Heart left ventricle (tissue), 16 donors: Measurements from ENCODE around the gene USP13. TPM values are rescaled to one million over a fixed set of nuclear protein-coding genes. Genes with fewer than 3 reads are reported as not detected.

Experiments
- ATAC-seq, 4 donors: fragments of 200-7000 bp; cut with Tn5 transposase; one replicate each; pipeline ENCODE4 v1.9.1; 2020 to 2022; ENCODE audit warnings: moderate library complexity in 4 of 4, mild to moderate bottlenecking in 3 of 4, moderate number of reproducible peaks in 1 of 4
- DNase-seq, 5 donors: peaks; one replicate each; pipeline ENCODE4 v3.0.0-alpha.2; 2020
- H3K27ac ChIP-seq, 12 donors: fragments of 200-600 bp; sonication (generic) in 4 of 12; one replicate each; pipeline versions ENCODE4 v1.5.0 to v1.8.0; 2016 to 2022; ENCODE audit warnings: mild to moderate bottlenecking in 2 of 12
- H3K27me3 ChIP-seq, 9 donors: fragments of 200-600 bp; sonication (generic) in 2 of 9; one replicate each; pipeline versions ENCODE4 v1.5.1 to v1.8.0; 2016 to 2022; ENCODE audit warnings: mild to moderate bottlenecking in 3 of 9
- H3K36me3 ChIP-seq, 9 donors: fragments of 200-600 bp; sonication (generic) in 2 of 9; one replicate each; pipeline versions ENCODE4 v1.5.0 to v1.8.0; 2018 to 2022; ENCODE audit warnings: mild to moderate bottlenecking in 2 of 9
- H3K4me1 ChIP-seq, 12 donors: fragments of 200-600 bp; sonication (generic) in 4 of 12; one replicate each; pipeline versions ENCODE4 v1.5.0 to v1.8.0; 2016 to 2022; ENCODE audit warnings: mild to moderate bottlenecking in 3 of 12
- H3K4me3 ChIP-seq, 12 donors: fragments of 200-600 bp; sonication (generic) in 4 of 12; one replicate each; pipeline versions ENCODE4 v1.5.0 to v1.8.0; 2017 to 2022; ENCODE audit warnings: mild to moderate bottlenecking in 9 of 12, moderate library complexity in 4 of 12
- H3K9me3 ChIP-seq, 12 donors: fragments of 200-600 bp; sonication (generic) in 4 of 12; one replicate each; pipeline versions ENCODE4 v1.5.0 to v1.8.0; 2016 to 2022; ENCODE audit warnings: mild to moderate bottlenecking in 1 of 12
- CTCF ChIP-seq, 12 donors: fragments of 200-600 bp; sonication (generic) in 4 of 12; IDR thresholded peaks; one replicate each; pipeline versions ENCODE4 v1.5.0 to v1.8.0; 2018 to 2022; ENCODE audit warnings: antibody characterized with exemption in 12 of 12, mild to moderate bottlenecking in 5 of 12
- POLR2A ChIP-seq, 2 donors: fragments of 450-650 bp; IDR thresholded peaks; one replicate each; pipeline ENCODE4 v1.6.1; 2017; ENCODE audit warnings: antibody characterized with exemption in 2 of 2, mild to moderate bottlenecking in 2 of 2, moderate library complexity in 2 of 2
- WGBS, 4 donors: extraction: QIAGEN DNeasy Blood & Tissue Kit in 2 of 4; methylation state at CpG; one replicate each; pipeline versions ENCODE4 v1.1.5 to v1.1.7; 2013 to 2018; 5-methylcytosine and 5-hydroxymethylcytosine counted together
- intact Hi-C, 10 donors: fragments of 100-400 bp; cut with DNase I; formaldehyde crosslinking; loops; one replicate each; pipeline versions ENCODE4 v1.11.1 to v1.14.2; 2022
- polyA plus RNA-seq, 2 donors: library from polyadenylated mRNA; stranded (reverse); fragments of 200-250 nt; gene quantifications; one replicate each; pipeline ENCODE4 v1.2.3, GENCODE V29; 2013
- total RNA-seq, 9 donors: library from RNA; depleted of rRNA in 2 of 9; stranded (reverse); fragments of >200 nt in 2 of 9; fragmentation: NEBNext Ultra II Directional in 3 of 9; extraction: Animal tissue kit (Norgen Biotek cat#: 25700) in 3 of 9; gene quantifications; one replicate each; pipeline versions ENCODE4 v1.1.0 to v1.2.4, GENCODE V29; 2016 to 2023
- donor health status: ischemic (EF 13 %, LVEDD 7.1; RV severe dilation, severe dysfunction).
- donor health status: healthy with polysubstance abuse.
- donor health status: DM: no; HTN: yes; CAD: no.
- donor health status: DM: no; HTN: no; CAD: no.
- donor health status: ischemic (EF 25% LVEDD 6.9; RV normal size, moderate dysfunction).
- donor health status: ischemic (EF 25% LVEDD 5.7; RV mildly dilated, moderate dysfunction).
- donor health status: healthy.
- donor health status: DM: yes; HTN: yes; CAD: no.
- donor health status: ischemic (EF 35%, LVEDD 5.7; RV mildly dilated, moderate dysfunction).
- donor health status: nonischemic (EF 11% LVEDD 7.7; RV severe dilation, severe dysfunction).
- donor health status: DM: yes; HTN: yes; CAD: no.
- donor health status: PGD.
- donor health status: ischemic (EF 29% LVEDD 5.4; RV normal size, mild dysfunction).
- donor health status: nonischemic (EF 23%, LVEDD 6.1; RV moderate dilation, normal function).

USP13 gene
- total and polyA plus RNA-seq, 11 donors: 29.2 to 287 (median 137) TPM

DNA sequence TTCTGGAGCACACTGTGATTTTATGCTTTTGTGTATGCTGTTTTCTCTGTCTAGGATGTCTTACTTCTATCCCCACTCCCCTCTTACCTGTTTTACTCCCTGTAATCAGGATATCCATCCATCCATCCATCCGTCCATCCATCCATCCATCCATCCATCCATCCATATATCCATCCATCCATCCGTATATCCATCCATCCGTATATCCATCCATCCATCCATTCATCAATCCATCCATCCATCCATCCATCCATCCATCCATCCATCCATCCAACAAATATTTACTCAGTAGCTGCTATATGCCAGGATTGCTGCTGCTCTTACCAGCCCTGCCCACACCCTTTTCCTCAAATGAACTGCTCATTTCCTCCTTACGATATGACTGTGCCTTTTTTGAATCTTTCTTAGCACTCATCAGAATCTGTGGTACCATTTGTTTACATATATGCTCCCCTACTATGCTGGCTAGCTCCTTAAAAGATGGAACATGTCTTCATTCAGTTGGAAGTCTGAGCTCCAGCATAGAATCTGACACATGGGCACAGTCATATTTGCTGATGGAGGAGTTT, 35.2 kb downstream of the USP13 start:
- Histone ChIP-seq H3K36me3 (peaks cover 0 to 38% (median 11%) of the 10 kb centered on the region in 9 donors), H3K27me3 (no peaks in the 10 kb centered on the region), H3K27ac (no peak overlapping the region), H3K4me3 (no peak overlapping the region), H3K4me1 (peaks cover 0 to 7% (median under 1%) of the 10 kb centered on the region in 12 donors), H3K9me3 (no peaks in the 10 kb centered on the region)
- no peak for DNase-seq
- no peak for ATAC-seq
- intact Hi-C loops: no loop called here
- 64 to 82% (median 74%) methylated on average over 4 of the region's 4 CpGs for WGBS, 4 donors
- TF ChIP-seq CTCF (IDR thresholded peaks at IDR 0.05): no peak
- no peak for TF ChIP-seq POLR2A (IDR thresholded peaks at IDR 0.05)

DNA sequence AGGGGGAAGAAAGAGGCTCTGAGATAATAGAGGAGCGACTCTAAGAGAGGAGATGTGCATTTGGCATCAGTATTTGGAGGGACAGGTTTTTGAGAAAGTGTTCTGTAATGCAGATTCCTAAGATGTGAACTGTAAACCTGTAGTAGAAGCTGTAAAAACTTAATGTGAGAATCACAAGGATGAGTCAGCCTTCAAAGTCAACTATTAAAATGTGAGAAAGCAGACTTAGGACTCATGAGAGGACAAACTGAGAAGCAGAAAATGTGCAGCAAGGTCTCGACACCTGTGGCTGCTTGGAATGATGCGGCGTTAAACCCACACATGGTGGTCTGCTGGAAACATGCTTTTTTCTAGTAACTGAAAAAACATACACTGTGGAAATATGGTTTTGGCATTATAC, 36.0 kb downstream of the USP13 start:
- TF ChIP-seq POLR2A (IDR thresholded peaks at IDR 0.05) (no peak), CTCF (IDR thresholded peaks at IDR 0.05) (no peak)
- 92 to 99% (median 95%) methylated on average over 4 of the region's 4 CpGs for WGBS, 4 donors
- intact Hi-C loops: no loop called here

DNA sequence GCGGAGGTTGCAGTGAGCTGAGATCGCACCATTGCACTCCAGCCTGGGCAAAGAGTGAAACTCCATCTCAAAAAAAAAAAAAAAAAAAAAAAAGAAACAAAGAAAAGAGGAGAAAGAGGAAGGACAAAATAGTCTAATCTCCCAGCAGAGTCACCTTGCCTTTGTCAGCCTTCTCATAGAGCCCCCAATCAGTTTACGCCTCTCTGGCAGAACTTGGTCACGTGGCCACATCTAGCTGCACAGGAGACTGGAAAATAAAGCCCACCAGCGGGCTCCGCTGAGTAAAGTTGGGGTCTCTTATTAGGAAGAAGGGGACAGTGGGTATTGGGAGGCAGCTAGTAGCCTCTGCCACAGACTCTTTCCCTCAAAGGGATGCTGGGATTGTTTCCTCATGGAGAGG, 41.9 kb downstream of the USP13 start:
- no peaks in the 10 kb centered on the region for H3K27me3 ChIP-seq
- H3K36me3 ChIP-seq: peaks cover 0 to 26% (median 3%) of the 10 kb centered on the region in 9 donors
- 87 to 98% (median 95%) methylated on average over 6 of the region's 6 CpGs for WGBS, 4 donors
- intact Hi-C loops: no loop called here
- no peaks in the 10 kb centered on the region for H3K9me3 ChIP-seq
- TF ChIP-seq CTCF (IDR thresholded peaks at IDR 0.05) (no peak), POLR2A (IDR thresholded peaks at IDR 0.05) (no peak)
- no peak overlapping the region for H3K27ac ChIP-seq
- ATAC-seq (no peak), DNase-seq (no peak)
- H3K4me3 ChIP-seq: no peak overlapping the region
- H3K4me1 ChIP-seq: peaks cover 0 to 30% (median 0%) of the 10 kb centered on the region in 12 donors

More for the DNA sequence above, 36.0 kb downstream of the USP13 start:
- DNase-seq: no peak
- H3K27me3 ChIP-seq: no peaks in the 10 kb centered on the region
- H3K27ac ChIP-seq: no peak overlapping the region
- no peak overlapping the region for H3K4me3 ChIP-seq
- H3K36me3 ChIP-seq: peaks cover 0 to 38% (median 11%) of the 10 kb centered on the region in 9 donors
- no peaks in the 10 kb centered on the region for H3K9me3 ChIP-seq
- ATAC-seq: no peak
- H3K4me1 ChIP-seq: no peaks in the 10 kb centered on the region

DNA sequence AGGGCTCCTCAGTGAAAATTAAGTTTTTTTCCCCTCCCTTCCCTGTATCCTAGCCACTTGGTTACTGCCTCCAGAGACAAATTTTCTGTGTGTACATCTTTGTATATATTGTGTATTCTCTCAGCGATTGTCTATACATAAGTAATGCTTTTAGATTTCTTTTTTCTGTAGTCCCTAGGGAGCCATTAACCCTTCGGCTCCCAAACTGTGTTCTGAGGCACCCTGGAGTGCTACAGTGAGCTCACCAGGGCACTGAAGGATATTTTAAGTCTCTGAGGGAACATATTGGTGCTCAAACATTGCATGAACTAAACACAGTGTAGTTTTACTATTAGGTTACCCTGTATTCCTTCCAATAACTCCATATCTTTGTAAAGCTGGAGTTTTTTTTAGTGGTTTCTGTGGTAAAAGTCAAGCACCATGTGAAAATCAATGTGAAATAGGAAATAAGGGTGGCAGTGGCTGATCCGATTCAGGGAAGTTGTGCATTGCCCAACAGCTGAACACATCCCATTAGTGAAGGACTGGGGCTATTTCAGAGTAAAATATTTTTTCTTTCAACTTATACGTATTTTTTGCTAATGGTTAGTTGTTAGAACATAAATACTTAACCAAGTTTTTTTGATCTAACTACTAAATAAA, 43.0 kb downstream of the USP13 start:
- ATAC-seq: no peak
- no peaks in the 10 kb centered on the region for H3K27me3 ChIP-seq
- H3K4me1 ChIP-seq: peaks cover 0 to 30% (median 0%) of the 10 kb centered on the region in 12 donors
- peak overlapping the region in 1 of 12 donors; percentile 22 for H3K27ac ChIP-seq
- 81 to 87% (median 83%) methylated on average over 4 of the region's 4 CpGs for WGBS, 4 donors
- TF ChIP-seq POLR2A (IDR thresholded peaks at IDR 0.05) (no peak), CTCF (IDR thresholded peaks at IDR 0.05) (no peak)
- H3K4me3 ChIP-seq: no peak overlapping the region
- DNase-seq: no peak
- intact Hi-C loops: no loop called here
- peaks cover 0 to 18% (median under 1%) of the 10 kb centered on the region in 9 donors for H3K36me3 ChIP-seq
- no peaks in the 10 kb centered on the region for H3K9me3 ChIP-seq
